Lower lobe of right lung (tissue), 2 donors: ENCODE measurements around the gene INHBE. TPM values are rescaled to one million over a fixed set of nuclear protein-coding genes. Genes with fewer than 3 reads are reported as not detected.

ENCODE experiments used
- ATAC-seq, 2 donors: fragments of 200-7000 bp; cut with Tn5 transposase; one replicate each; pipeline ENCODE4 v1.9.1; 2020 to 2022; ENCODE audit warnings: mild to moderate bottlenecking in 2 of 2, moderate library complexity in 2 of 2
- DNase-seq: peaks from one replicate; pipeline ENCODE4 v3.0.0-alpha.2; 2020
- H3K27ac ChIP-seq: fragments of 200-600 bp; one replicate; pipeline ENCODE4 v1.8.0; 2022
- H3K27me3 ChIP-seq: fragments of 200-600 bp; one replicate; pipeline ENCODE4 v1.8.0; 2022; ENCODE audit warnings: low read depth
- H3K36me3 ChIP-seq: fragments of 200-600 bp; one replicate; pipeline ENCODE4 v1.8.0; 2022; ENCODE audit warnings: mild to moderate bottlenecking
- H3K4me1 ChIP-seq: fragments of 200-600 bp; one replicate; pipeline ENCODE4 v1.8.0; 2022
- H3K4me3 ChIP-seq: fragments of 200-600 bp; one replicate; pipeline ENCODE4 v1.8.0; 2022; ENCODE audit warnings: mild to moderate bottlenecking
- H3K9me3 ChIP-seq: fragments of 200-600 bp; one replicate; pipeline ENCODE4 v1.8.0; 2022
- intact Hi-C: fragments of 100-400 bp; cut with DNase I; formaldehyde crosslinking; loops from one replicate; pipeline ENCODE4 v1.11.0; 2022
- total RNA-seq: library from RNA; stranded (reverse); fragmentation: NEBNext Ultra II Directional; extraction: Animal tissue kit (Norgen Biotek cat#: 25700); gene quantifications from one replicate; pipeline ENCODE4 v1.2.1, GENCODE V29; 2021
- TF ChIP-seq, protein P1 (sequence below): fragments of 200-600 bp; IDR thresholded peaks from one replicate; pipeline ENCODE4 v1.8.0; 2022; ENCODE audit warnings: antibody characterized with exemption, mild to moderate bottlenecking
- donor health status: DM: no; HTN: yes; CAD: no; lungs with severe emphysema.

INHBE gene
- total RNA-seq, 1 donor from 2014 or later = not detected

DNA sequence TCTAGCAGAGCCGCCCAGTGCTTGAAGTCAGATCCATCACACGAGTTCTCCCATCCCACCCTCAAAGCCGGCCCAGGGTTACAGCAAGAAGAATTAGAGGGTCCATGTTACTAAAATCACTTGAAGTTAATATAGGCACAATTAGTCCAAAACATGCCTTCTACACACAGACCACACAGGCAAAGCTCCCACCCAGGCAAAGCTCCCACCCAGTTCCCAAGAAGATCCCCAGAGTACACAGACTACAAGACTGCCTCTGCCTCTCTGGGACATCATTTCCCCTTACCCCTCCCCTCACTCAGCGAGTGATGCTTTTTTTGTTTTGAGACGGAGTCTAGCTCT is 7.8 kb downstream of the INHBE start:
- intact Hi-C loops = no loop called here
- H3K9me3 ChIP-seq = no peaks in the 10 kb centered on the region
- DNase-seq (no peak), ATAC-seq (no peak)
- H3K36me3 ChIP-seq = no peaks in the 10 kb centered on the region
- peak overlapping the region; percentile 83 for H3K4me3 ChIP-seq
- H3K4me1 ChIP-seq = peaks cover 36% of the 10 kb centered on the region
- peaks cover 3% of the 10 kb centered on the region for H3K27me3 ChIP-seq
- H3K27ac ChIP-seq = no peak overlapping the region
- TF ChIP-seq, protein P1, sequence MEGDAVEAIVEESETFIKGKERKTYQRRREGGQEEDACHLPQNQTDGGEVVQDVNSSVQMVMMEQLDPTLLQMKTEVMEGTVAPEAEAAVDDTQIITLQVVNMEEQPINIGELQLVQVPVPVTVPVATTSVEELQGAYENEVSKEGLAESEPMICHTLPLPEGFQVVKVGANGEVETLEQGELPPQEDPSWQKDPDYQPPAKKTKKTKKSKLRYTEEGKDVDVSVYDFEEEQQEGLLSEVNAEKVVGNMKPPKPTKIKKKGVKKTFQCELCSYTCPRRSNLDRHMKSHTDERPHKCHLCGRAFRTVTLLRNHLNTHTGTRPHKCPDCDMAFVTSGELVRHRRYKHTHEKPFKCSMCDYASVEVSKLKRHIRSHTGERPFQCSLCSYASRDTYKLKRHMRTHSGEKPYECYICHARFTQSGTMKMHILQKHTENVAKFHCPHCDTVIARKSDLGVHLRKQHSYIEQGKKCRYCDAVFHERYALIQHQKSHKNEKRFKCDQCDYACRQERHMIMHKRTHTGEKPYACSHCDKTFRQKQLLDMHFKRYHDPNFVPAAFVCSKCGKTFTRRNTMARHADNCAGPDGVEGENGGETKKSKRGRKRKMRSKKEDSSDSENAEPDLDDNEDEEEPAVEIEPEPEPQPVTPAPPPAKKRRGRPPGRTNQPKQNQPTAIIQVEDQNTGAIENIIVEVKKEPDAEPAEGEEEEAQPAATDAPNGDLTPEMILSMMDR = peak; percentile 29

- Histone ChIP-seq H3K4me3 (no peak overlapping the region), H3K9me3 (no peaks in the 10 kb centered on the region), H3K27ac (no peak overlapping the region), H3K27me3 (peaks cover 5% of the 10 kb centered on the region), H3K36me3 (no peaks in the 10 kb centered on the region), H3K4me1 (peaks cover 28% of the 10 kb centered on the region)
- intact Hi-C loops = no loop called here
- DNase-seq (no peak), ATAC-seq (no peak)
- TF ChIP-seq, protein P1 = no peak
Measured at GRCh38 chr12:57464569-57464968, 9.5 kb downstream of the INHBE start.

DNA sequence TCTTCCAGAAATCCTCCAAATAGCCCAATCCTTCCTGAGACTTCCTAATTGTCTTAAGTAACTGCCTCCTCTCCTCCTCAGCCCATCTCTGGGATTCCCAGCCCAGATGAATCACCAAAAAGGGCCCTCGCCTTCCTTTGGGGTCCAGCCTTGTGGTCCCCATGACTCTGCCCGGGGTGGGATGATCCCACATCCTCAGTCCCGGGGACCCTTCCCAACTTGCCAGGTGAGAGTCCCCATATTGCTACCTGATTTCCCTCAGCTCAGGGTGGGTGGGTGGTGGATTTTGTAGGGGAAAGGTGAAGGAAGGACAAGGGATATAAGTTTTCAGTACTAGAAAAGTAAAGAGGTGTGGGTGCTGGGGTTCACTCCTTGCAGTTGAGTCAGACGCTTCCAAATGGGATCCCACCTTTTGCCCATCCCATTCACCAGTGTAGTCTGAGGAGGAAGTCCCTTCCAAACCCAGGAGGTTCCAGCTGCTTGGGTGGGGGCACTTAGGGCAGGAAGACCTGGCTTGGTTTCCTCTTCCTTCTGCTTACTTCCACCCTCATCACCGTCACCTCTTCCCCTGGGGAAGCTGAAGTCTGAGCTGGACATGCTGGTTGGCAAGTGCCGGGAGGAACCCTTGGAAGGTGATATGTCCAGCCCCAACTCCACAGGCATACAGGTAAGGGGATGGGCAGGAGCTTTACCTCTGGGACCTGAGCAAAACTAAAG is 10.1 kb downstream of the INHBE start:
- ATAC-seq = no peak
- DNase-seq = no peak
- Histone ChIP-seq H3K4me3 (no peak overlapping the region), H3K4me1 (peaks cover 25% of the 10 kb centered on the region), H3K27ac (no peak overlapping the region), H3K27me3 (peaks cover 5% of the 10 kb centered on the region), H3K36me3 (no peaks in the 10 kb centered on the region), H3K9me3 (no peaks in the 10 kb centered on the region)
- TF ChIP-seq, protein P1 = no peak
- intact Hi-C loops = no loop called here

GRCh38 chr12:57465747-57466505 is 10.8 kb downstream of the INHBE start:
- Histone ChIP-seq H3K27ac (no peak overlapping the region), H3K9me3 (no peaks in the 10 kb centered on the region), H3K4me1 (peaks cover 18% of the 10 kb centered on the region), H3K27me3 (peaks cover 5% of the 10 kb centered on the region), H3K36me3 (no peaks in the 10 kb centered on the region), H3K4me3 (no peak overlapping the region)
- ATAC-seq (no peak), DNase-seq (no peak)
- TF ChIP-seq, protein P1 = no peak
- intact Hi-C loops = no loop called here

GRCh38 chr12:57467212-57467874 is 12.2 kb downstream of the INHBE start:
- H3K27me3 ChIP-seq = peaks cover 5% of the 10 kb centered on the region
- TF ChIP-seq, protein P1 = no peak
- H3K27ac ChIP-seq = no peak overlapping the region
- H3K4me1 ChIP-seq = peaks cover 3% of the 10 kb centered on the region
- H3K36me3 ChIP-seq = no peaks in the 10 kb centered on the region
- H3K4me3 ChIP-seq = no peak overlapping the region
- no peak for DNase-seq
- H3K9me3 ChIP-seq = no peaks in the 10 kb centered on the region
- intact Hi-C loops = no loop called here
- ATAC-seq = no peak
